SJSA1 (cell line): Measurements from ENCODE around the gene SCN7A. TPM values are rescaled to one million over a fixed set of nuclear protein-coding genes. Genes with fewer than 3 reads are reported as not detected.
"Not testable (repeated sequence)": the region's sequence is repeated elsewhere in the genome, so short reads cannot be mapped to it uniquely, and the experiment has no call there.

Source experiments
- DNase-seq, 2 experiments: peaks; one replicate each; pipeline ENCODE4 v3.0.0-alpha.2; 2015 to 2020; ENCODE audit warnings: low spot score in 2 of 2, low read depth in 1 of 2
- H3K27ac ChIP-seq: fragments of 250-450 bp; sonication (Bioruptor Pico); 2 replicates; pipeline ENCODE4 v1.5.1; 2020; ENCODE audit warnings: mild to moderate bottlenecking, moderate library complexity
- H3K27me3 ChIP-seq: fragments of 250-450 bp; sonication (Bioruptor Pico); replicated peaks from 2 replicates; pipeline ENCODE4 v1.5.1; 2020; ENCODE audit warnings: mild to moderate bottlenecking, moderate library complexity
- H3K36me3 ChIP-seq: fragments of 250-450 bp; sonication (Bioruptor Pico); 2 replicates; pipeline ENCODE4 v1.5.1; 2020; ENCODE audit warnings: mild to moderate bottlenecking
- H3K4me1 ChIP-seq: fragments of 250-450 bp; sonication (Bioruptor Pico); replicated peaks from 2 replicates; pipeline ENCODE4 v1.6.1; 2021; ENCODE audit warnings: mild to moderate bottlenecking
- H3K4me3 ChIP-seq: fragments of 250-450 bp; sonication (Bioruptor Pico); 2 replicates; pipeline ENCODE4 v1.5.1; 2020; ENCODE audit warnings: mild to moderate bottlenecking
- H3K9me3 ChIP-seq: fragments of 250-450 bp; sonication (Bioruptor Pico); replicated peaks from 2 replicates; pipeline ENCODE4 v1.5.1; 2020; ENCODE audit warnings: mild to moderate bottlenecking
- total RNA-seq: library from RNA; depleted of rRNA; stranded (reverse); fragments of >200 nt; shearing (Covaris generic); gene quantifications from 2 replicates; pipeline ENCODE4 v1.2.3, GENCODE V29; 2014

SCN7A gene
- total RNA-seq, 1 experiment from 2014 or later = 0.05 TPM

- no peak overlapping the region for H3K4me3 ChIP-seq
- no peaks in the 10 kb centered on the region for H3K9me3 ChIP-seq
- no peaks in the 10 kb centered on the region for H3K36me3 ChIP-seq
- no peaks in the 10 kb centered on the region for H3K4me1 ChIP-seq
- no peak overlapping the region for H3K27ac ChIP-seq
- DNase-seq = no peak
- H3K27me3 ChIP-seq = no peaks in the 10 kb centered on the region
Measured at GRCh38 chr2:166485558-166486178, 8.4 kb downstream of the SCN7A start.

GRCh38 chr2:166472332-166472731 lies 21.7 kb downstream of the SCN7A start:
- DNase-seq = no peak
- Histone ChIP-seq H3K4me1 (no peaks in the 10 kb centered on the region), H3K4me3 (no peak overlapping the region), H3K27me3 (no peaks in the 10 kb centered on the region), H3K36me3 (no peaks in the 10 kb centered on the region), H3K27ac (no peak overlapping the region), H3K9me3 (no peaks in the 10 kb centered on the region)

GRCh38 chr2:166468124-166469024 lies 25.7 kb downstream of the SCN7A start:
- Histone ChIP-seq H3K27me3 (no peaks in the 10 kb centered on the region), H3K4me3 (no peak overlapping the region), H3K4me1 (no peaks in the 10 kb centered on the region), H3K36me3 (no peaks in the 10 kb centered on the region), H3K9me3 (no peaks in the 10 kb centered on the region), H3K27ac (no peak overlapping the region)
- no peak for DNase-seq

- no peak for DNase-seq
- no peak overlapping the region for H3K4me3 ChIP-seq
- H3K4me1 ChIP-seq = no peaks in the 10 kb centered on the region
- H3K9me3 ChIP-seq = no peaks in the 10 kb centered on the region
- H3K36me3 ChIP-seq = no peaks in the 10 kb centered on the region
- no peaks in the 10 kb centered on the region for H3K27me3 ChIP-seq
- no peak overlapping the region for H3K27ac ChIP-seq
Measured at GRCh38 chr2:166464187-166464586, 29.9 kb downstream of the SCN7A start.

GRCh38 chr2:166463640-166464039 lies 30.4 kb downstream of the SCN7A start:
- Histone ChIP-seq H3K36me3 (no peaks in the 10 kb centered on the region), H3K4me3 (no peak overlapping the region), H3K9me3 (no peaks in the 10 kb centered on the region), H3K27ac (no peak overlapping the region), H3K27me3 (no peaks in the 10 kb centered on the region), H3K4me1 (no peaks in the 10 kb centered on the region)
- no peak for DNase-seq

GRCh38 chr2:166458674-166459073 lies 35.4 kb downstream of the SCN7A start:
- H3K4me3 ChIP-seq = no peak overlapping the region
- H3K27ac ChIP-seq = no peak overlapping the region
- no peaks in the 10 kb centered on the region for H3K36me3 ChIP-seq
- H3K4me1 ChIP-seq = no peaks in the 10 kb centered on the region
- no peaks in the 10 kb centered on the region for H3K27me3 ChIP-seq
- H3K9me3 ChIP-seq = no peaks in the 10 kb centered on the region
- no peak for DNase-seq

GRCh38 chr2:166455823-166456222 lies 38.2 kb downstream of the SCN7A start:
- not testable (repeated sequence) for H3K27ac ChIP-seq, H3K27me3 ChIP-seq, H3K36me3 ChIP-seq, H3K4me1 ChIP-seq, H3K4me3 ChIP-seq, DNase-seq, H3K9me3 ChIP-seq

GRCh38 chr2:166454006-166454595 lies 39.9 kb downstream of the SCN7A start:
- Histone ChIP-seq H3K27ac (no peak overlapping the region), H3K27me3 (no peaks in the 10 kb centered on the region), H3K36me3 (no peaks in the 10 kb centered on the region)

GRCh38 chr2:166451468-166451867 lies 42.6 kb downstream of the SCN7A start:
- no peaks in the 10 kb centered on the region for H3K36me3 ChIP-seq
- H3K9me3 ChIP-seq = no peaks in the 10 kb centered on the region
- DNase-seq = no peak
- no peak overlapping the region for H3K4me3 ChIP-seq
- 0 out of 2 replicates have a peak, but pooled peaks cover 3% of the 10 kb centered on the region for H3K27me3 ChIP-seq
- no peak overlapping the region for H3K27ac ChIP-seq
- H3K4me1 ChIP-seq = no peaks in the 10 kb centered on the region

More at GRCh38 chr2:166454006-166454595, 39.9 kb downstream of the SCN7A start:
- no peaks in the 10 kb centered on the region for H3K4me1 ChIP-seq
- H3K4me3 ChIP-seq = no peak overlapping the region
- no peak for DNase-seq
- no peaks in the 10 kb centered on the region for H3K9me3 ChIP-seq

- Histone ChIP-seq H3K27ac (no peak overlapping the region), H3K4me1 (no peaks in the 10 kb centered on the region), H3K27me3 (0 out of 2 replicates have a peak, but pooled peaks cover 3% of the 10 kb centered on the region), H3K9me3 (no peaks in the 10 kb centered on the region), H3K36me3 (no peaks in the 10 kb centered on the region), H3K4me3 (no peak overlapping the region)
- DNase-seq = no peak
Measured at GRCh38 chr2:166449439-166449838, 44.6 kb downstream of the SCN7A start.

- Histone ChIP-seq H3K4me3 (no peak overlapping the region), H3K36me3 (no peaks in the 10 kb centered on the region), H3K9me3 (no peaks in the 10 kb centered on the region), H3K27me3 (0 out of 2 replicates have a peak, but pooled peaks cover 3% of the 10 kb centered on the region), H3K4me1 (no peaks in the 10 kb centered on the region), H3K27ac (no peak overlapping the region)
- no peak for DNase-seq
Measured at GRCh38 chr2:166448106-166448505, 45.9 kb downstream of the SCN7A start.

GRCh38 chr2:166444306-166444705 lies 49.7 kb downstream of the SCN7A start:
- Histone ChIP-seq H3K27ac (no peak overlapping the region), H3K27me3 (0 out of 2 replicates have a peak, but pooled peaks cover 3% of the 10 kb centered on the region), H3K36me3 (no peaks in the 10 kb centered on the region), H3K9me3 (no peaks in the 10 kb centered on the region), H3K4me1 (no peaks in the 10 kb centered on the region), H3K4me3 (no peak overlapping the region)
- no peak for DNase-seq

GRCh38 chr2:166440313-166440712 lies 53.7 kb downstream of the SCN7A start:
- H3K4me1 ChIP-seq = no peaks in the 10 kb centered on the region
- no peak for DNase-seq

GRCh38 chr2:166439078-166439477 lies 55.0 kb downstream of the SCN7A start:
- no peak for DNase-seq
- Histone ChIP-seq H3K4me1 (no peaks in the 10 kb centered on the region), H3K4me3 (no peak overlapping the region)

More at GRCh38 chr2:166440313-166440712, 53.7 kb downstream of the SCN7A start:
- H3K9me3 ChIP-seq = no peaks in the 10 kb centered on the region
- no peak overlapping the region for H3K27ac ChIP-seq
- H3K27me3 ChIP-seq = 0 out of 2 replicates have a peak, but pooled peaks cover 5% of the 10 kb centered on the region
- no peak overlapping the region for H3K4me3 ChIP-seq
- H3K36me3 ChIP-seq = no peaks in the 10 kb centered on the region

More at GRCh38 chr2:166439078-166439477, 55.0 kb downstream of the SCN7A start:
- Histone ChIP-seq H3K9me3 (no peaks in the 10 kb centered on the region), H3K27ac (no peak overlapping the region), H3K36me3 (no peaks in the 10 kb centered on the region), H3K27me3 (0 out of 2 replicates have a peak, but pooled peaks cover 5% of the 10 kb centered on the region)
